HepG2 (cell line): Measurements from ENCODE around the gene IL6ST.

Experiments used
- NONO ChIP-seq, 2 experiments: fragments of 450-650 bp in 1 of 2; sonication (generic) in 1 of 2; formaldehyde crosslinking in 1 of 2; IDR thresholded peaks in 1 of 2; conservative IDR thresholded peaks in 1 of 2; 2 replicates each; pipeline versions ENCODE4 v1.6.1 to v1.8.0; 2017 to 2022; ENCODE audit warnings: mild to moderate bottlenecking in 1 of 2, missing genetic modification reagents in 1 of 2, moderate library complexity in 1 of 2
- ONECUT2 ChIP-seq: sonication (generic); formaldehyde crosslinking; IDR thresholded peaks from 2 replicates; pipeline ENCODE4 v1.4.0; 2020; ENCODE audit warnings: missing genetic modification reagents
- POLR2A ChIP-seq, 2 experiments: IDR thresholded peaks; 2 replicates each; pipeline ENCODE4 v1.6.1; 2011; ENCODE audit warnings: low read depth in 2 of 2, low read length in 2 of 2, mild to moderate bottlenecking in 1 of 2, moderate library complexity in 1 of 2; ENCODE audit not compliant: insufficient read depth in 1 of 2
- ZNF225 ChIP-seq: sonication (generic); formaldehyde crosslinking; IDR thresholded peaks from 2 replicates; pipeline ENCODE4 v1.4.0; 2020; ENCODE audit warnings: mild to moderate bottlenecking, missing genetic modification reagents
- ZNF3 ChIP-seq: IDR thresholded peaks from 2 replicates; pipeline ENCODE4 v1.7.0; 2017; ENCODE audit warnings: inconsistent platforms
- ZNF44 ChIP-seq: sonication (generic); formaldehyde crosslinking; IDR thresholded peaks from 2 replicates; pipeline ENCODE4 v1.5.1; 2020; ENCODE audit warnings: mild to moderate bottlenecking, missing genetic modification reagents
- ZNF558 ChIP-seq: sonication (generic); formaldehyde crosslinking; IDR thresholded peaks from 2 replicates; pipeline ENCODE4 v1.9.0; 2022; ENCODE audit warnings: mild to moderate bottlenecking, missing genetic modification reagents, borderline replicate concordance

DNA sequence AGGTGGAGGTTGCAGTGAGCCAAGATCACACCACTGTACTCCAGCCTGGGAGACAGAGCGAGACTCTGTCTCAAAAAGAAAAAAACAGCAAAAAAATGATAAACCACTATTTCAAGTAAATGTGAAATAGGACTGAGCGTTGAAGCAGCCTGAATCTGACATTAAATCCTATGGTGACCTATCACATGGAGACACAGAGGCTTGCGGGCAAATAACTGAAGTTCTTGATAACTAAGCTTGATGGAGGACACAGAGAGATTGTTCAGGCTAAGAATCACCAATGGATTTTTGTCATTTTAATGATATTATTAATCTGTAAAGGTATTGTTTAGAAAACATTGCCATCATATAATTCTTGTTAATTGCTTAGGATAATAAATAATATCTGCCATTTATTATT is 15.7 kb upstream of the IL6ST start:
- TF ChIP-seq ZNF558 = no peak
- TF ChIP-seq POLR2A (IDR thresholded peaks at IDR 0.05; ENCODE audit: insufficient read depth in 1 of 2, low read depth in 2 of 2, low read length in 2 of 2) = no peak
- TF ChIP-seq ONECUT2 (CRISPR knock-in tag) = no peak
- no peak for TF ChIP-seq NONO (IDR thresholded peaks at IDR 0.05)
- no peak for TF ChIP-seq NONO (CRISPR knock-in tag; conservative IDR thresholded peaks at IDR 0.05)
- no peak for TF ChIP-seq ZNF44 (CRISPR knock-in tag)
- TF ChIP-seq ZNF3 (CRISPR knock-in tag) = no peak
- TF ChIP-seq ZNF225 (CRISPR knock-in tag) = no peak
